ENCODE measurements around the gene AGBL4.

AGBL4 gene

DNA sequence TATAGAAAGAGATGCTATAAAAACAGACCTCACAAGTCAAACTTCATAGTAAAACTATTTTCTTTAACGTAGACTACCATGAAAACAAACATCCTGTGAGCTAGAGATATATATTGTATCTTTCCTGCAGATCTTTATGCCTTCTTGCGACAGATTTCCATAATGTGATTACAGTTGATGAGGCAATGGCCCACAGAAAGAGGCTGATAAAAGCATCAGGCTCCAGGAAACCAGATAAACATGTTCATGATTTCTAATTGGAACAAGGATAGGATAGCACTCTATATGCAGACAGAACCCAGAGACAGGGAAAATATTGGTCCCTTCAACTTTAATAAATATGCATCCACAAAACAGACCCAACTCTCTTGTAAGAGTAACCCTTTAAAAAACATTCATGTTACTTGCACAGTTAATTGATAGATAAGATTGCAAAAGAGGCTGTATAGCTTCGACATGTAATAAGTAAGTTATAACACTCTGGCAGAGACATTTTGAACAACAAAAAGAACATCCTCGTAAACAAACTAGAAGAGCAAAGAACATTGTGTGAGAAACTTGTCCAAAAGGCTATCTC, 329.4 kb downstream of the AGBL4 start:
- no peak for DNase-seq (ENCODE audit: low read depth in 2 of 2)

- DNase-seq (ENCODE audit: low read depth in 2 of 2): no peak
Measured at GRCh38 chr1:49686107-49686506, 337.6 kb downstream of the AGBL4 start.

GRCh38 chr1:49677706-49678105, 346.0 kb downstream of the AGBL4 start:
- DNase-seq (ENCODE audit: low read depth in 2 of 2): no peak

DNA sequence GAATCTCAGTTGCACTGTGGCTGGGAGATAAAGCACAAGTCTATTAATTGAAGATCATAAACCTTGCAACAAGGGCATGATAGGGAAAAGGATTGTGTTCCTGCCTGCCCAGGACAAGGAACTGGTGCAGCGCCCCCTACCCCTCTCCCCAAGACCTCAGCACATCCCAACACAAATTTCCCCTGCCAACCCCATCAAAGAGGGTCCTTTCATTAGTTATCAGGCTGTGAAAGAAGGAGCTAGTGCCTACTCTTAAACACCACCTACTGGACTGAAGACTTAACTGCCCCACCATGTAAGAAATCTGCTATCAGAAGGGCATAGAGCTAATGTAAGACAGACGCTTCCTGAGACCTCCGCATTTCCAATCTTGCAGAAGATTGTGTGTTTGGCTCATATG, 372.6 kb downstream of the AGBL4 start:
- DNase-seq (ENCODE audit: low read depth in 2 of 2): no peak

DNA sequence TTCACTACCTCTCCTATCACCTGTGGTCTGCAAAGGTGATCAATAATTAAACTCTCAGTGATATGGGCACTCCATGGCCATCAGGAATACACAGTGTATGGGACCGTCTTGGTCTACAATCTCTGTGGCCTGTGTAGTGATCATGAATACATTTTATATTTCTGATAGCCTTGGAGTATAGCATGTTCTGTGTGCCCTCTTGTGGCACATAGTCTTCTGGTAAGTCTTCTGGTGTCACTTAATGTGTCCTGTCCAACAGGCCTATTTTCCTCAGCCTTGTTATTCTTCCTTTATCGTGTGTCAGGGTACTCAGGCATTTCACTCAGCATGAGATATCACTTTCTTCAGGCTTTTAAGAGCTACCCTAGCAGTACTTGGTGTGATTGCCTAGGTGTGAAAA, 393.6 kb downstream of the AGBL4 start:
- DNase-seq (ENCODE audit: low read depth in 2 of 2): no peak

GRCh38 chr1:49627781-49628180, 396.0 kb downstream of the AGBL4 start:
- no peak for DNase-seq (ENCODE audit: low read depth in 2 of 2)

DNA sequence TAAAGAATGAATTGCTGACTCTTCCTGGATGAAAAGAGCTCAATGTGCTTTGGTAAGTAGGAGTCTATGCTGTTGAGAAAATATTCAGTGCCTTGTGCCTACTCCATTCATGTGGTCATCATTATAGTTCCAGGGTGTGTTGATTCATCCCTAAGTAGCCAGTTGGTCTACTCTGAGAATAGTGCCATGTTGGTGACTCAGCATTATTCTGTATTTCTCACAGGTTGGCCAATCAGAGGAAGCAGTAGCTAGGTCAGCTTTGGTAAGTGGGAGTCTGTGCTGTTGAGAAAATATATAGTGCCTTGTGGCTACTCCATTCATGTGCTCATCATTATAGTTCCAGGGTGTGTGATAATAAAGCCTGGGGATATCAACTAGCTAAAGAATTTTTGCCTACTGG, 397.3 kb downstream of the AGBL4 start:
- no peak for DNase-seq (ENCODE audit: low read depth in 2 of 2)

GRCh38 chr1:49622877-49623276, 400.9 kb downstream of the AGBL4 start:
- DNase-seq (ENCODE audit: low read depth in 2 of 2): no peak

DNA sequence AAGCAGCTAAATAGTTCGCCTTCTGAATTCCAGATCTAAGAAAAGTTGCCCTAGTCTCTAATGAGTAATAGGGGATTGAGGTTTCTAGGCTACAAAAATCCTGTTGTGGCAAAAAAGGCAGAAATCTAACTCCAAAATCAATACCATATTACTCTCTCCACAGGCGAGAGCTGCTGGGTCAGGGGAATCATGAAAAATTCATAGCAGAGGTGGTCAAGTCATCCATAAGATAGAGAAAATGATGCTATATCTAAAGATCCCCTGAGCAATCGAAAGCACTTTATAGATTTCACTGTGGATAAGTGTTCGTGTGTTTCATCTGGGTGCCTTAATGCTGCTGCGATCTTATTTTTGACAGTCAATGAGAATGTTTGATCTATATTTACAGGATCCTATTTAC, 417.7 kb downstream of the AGBL4 start:
- no peak for DNase-seq (ENCODE audit: low read depth in 2 of 2)

DNA sequence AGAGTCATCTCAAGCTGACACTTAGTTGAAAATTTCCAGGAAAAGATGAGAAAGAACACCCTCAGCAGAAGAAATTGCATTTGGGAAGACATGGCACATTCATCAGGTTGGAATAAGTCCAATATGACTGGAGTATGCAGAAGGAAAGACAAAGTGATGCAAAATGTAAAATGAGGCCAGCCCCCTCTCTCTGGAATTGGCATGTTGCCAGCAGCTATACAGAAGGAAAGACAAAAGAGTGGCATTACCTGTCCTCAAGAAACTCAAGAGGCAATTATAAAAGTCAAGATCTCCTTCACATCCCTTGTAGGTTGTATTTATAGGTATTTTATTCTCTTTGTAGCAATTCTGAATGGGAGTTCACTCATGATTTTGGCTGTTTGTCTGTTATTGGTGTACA, 426.3 kb downstream of the AGBL4 start:
- DNase-seq (ENCODE audit: low read depth in 2 of 2): no peak

DNA sequence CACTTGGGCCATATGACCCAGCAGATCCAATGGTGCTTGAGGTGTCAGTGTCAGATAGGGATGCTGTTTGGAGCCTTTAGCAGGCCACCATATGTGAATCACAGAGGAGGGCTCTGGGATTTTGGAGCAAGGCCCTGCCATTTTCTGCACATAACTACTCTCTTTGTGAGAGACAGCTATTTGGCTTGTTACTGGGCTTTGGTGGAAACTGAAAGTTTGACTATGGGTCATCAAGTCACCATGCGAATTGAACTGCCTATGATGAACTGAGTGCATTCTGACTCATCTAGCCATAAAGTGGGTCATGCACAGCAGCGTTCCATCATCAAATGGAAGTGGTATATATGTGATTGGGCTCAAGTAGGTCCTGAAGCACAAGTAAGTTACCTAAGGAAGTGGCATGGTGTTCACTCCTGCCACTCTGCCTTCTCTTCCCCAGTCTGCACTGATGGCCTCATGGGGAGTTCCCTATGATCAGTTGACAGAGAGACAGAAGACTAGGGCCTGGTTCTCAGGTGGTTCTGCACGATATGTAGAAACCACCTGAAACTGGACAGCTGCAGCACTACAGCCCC, 447.3 kb downstream of the AGBL4 start:
- no peak for DNase-seq (ENCODE audit: low read depth in 2 of 2)

DNA sequence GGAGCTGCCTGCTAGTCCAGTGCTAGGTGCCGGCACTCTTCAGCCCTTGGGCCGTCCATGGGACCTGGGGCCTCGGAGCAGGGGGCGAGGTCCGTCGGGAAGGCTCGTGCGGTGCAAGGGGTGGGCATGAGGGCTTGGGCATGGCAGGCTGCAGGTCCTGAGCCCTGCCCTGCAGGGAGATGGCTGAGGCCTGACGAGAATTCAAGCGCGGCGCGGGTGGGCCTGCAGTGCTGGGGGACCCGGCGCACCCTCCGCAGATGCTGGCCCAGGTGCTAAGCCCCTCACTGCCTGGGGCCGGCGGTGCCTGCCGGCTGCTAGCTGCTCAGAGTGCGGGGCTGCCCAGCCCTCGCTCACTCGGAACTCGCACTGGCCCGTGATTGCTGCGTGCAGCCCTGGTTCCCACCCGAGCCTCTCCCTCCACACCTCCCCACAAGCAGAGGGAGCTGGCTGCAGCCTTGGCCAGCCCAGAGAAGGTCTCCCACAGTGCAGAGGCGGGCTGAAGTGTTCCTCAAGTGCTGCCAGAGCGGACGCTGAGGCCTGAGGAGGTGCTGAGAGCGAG, 467.0 kb downstream of the AGBL4 start:
- DNase-seq (ENCODE audit: low read depth in 2 of 2): no peak

DNA sequence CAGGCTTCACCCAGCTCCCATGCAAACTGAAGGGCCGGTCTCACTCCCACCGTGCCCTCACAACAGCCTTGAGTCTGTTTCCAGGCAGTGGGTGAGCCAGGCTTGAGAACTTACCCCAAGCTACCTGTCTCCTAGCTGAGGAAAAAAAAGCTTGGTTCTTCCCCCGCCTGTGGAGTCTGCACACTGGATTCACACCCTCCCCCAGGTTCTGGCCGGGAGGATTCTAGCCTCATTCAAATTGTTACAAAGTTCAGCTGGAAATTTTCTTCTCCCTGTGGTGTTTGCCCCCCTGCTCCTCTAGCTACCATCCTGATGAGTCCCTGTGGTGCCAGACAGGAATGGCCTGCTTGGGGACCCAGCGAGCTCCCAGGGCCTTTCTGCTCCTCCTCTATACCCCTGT, 471.7 kb downstream of the AGBL4 start:
- DNase-seq (ENCODE audit: low read depth in 2 of 2): no peak

DNA sequence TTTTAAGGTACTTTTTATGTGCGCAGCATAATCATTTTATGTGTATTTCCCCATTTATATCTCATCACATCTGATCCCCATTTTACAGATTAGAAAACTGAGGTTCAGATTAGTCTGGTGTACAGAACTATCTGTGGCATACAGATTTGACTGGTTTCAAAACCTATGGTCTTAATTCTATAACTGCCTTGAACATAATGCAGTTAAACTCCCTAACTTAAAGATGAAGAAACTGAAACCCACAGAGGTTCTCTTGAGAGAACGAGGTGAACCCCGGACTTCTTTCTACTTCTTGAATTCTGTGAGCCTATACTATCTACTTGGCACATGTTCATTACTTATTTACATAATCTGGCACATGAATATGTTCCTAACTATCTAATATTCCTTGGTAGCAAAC, 479.1 kb downstream of the AGBL4 start:
- no peak for DNase-seq (ENCODE audit: low read depth in 2 of 2)

DNA sequence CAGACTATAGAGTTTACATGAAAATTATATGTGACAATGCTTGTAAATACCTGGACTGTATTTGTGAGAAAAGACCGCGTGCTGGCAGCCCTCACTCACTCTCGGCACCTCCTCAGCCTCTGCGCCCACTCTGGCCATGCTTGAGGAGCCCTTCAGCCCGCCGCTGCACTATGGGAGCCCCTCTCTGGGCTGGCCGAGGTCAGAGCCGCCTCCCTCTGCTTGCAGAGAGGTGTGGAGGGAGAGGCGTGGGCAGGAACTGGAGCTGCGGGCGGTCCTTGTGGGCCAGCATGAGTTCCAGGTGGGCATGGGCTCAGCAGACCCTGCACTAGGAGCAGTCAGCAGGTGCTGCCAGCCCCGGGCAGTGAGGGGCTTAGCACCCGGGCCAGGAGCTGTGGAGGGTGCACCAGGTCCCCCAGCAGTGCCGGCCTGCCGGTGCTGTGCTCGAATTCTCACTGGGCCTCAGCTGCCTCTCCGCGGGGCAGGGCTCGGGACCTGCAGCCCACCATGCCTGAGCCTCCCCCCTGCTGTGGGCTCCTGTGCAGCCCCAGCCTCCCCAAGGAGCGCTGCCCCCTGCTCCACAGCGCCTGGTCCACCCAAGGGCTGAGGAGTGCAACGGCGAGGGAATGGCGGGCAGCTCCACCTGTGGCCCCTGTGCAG, 482.5 kb downstream of the AGBL4 start:
- DNase-seq (ENCODE audit: low read depth in 2 of 2): no peak

GRCh38 chr1:49527606-49528305, 496.0 kb downstream of the AGBL4 start:
- DNase-seq (ENCODE audit: low read depth in 2 of 2): no peak

GRCh38 chr1:49526672-49527071, 497.1 kb downstream of the AGBL4 start:
- no peak for DNase-seq (ENCODE audit: low read depth in 2 of 2)

DNA sequence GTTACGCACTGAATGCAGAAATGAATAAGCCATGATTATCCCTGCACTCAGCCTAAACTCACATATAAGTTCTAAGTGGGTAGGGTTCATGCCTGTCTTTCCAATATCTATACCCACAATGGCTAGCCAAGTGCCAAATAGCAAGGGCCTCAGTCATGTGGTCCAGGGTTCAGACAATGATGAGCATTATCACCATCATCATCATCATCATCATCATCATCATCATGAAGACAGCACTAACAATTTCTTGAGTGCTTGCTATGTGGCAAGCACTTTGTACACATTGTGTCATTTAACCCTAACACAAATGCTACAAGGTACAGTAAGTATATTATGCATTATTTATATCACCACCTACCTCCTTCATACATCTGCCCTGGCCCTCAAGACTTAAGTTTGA, 500.0 kb downstream of the AGBL4 start:
- DNase-seq (ENCODE audit: low read depth in 2 of 2): no peak

DNA sequence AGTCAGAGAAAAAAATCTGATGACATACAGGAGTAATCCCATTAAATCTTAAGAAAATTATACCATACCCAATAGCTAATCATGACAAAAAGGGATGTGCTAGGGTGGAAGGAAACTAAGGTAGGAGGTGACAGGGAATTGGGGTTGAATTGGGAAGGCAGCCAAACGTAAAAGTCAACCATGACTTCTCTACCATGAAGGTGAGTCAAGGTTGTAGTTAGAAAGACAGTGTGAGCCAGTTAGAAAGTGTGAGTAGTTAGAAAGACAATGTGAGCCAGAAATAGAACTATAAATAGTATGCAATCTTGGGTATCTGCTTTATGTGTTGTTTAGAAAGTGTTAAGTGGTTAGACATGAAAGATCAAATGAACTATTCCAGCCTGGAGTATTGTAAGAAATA, 556.8 kb downstream of the AGBL4 start:
- DNase-seq (ENCODE audit: low read depth in 2 of 2): no peak

- no peak for DNase-seq (ENCODE audit: low read depth in 2 of 2)
Measured at GRCh38 chr1:49465486-49466185, 558.1 kb downstream of the AGBL4 start.

GRCh38 chr1:49448200-49448599, 575.6 kb downstream of the AGBL4 start:
- no peak for DNase-seq (ENCODE audit: low read depth in 2 of 2)

GRCh38 chr1:49436865-49437264, 586.9 kb downstream of the AGBL4 start:
- no peak for DNase-seq (ENCODE audit: low read depth in 2 of 2)

All from stimulated activated CD4-positive, alpha-beta T cell treated with anti-CD3 and anti-CD28 coated beads, Interleukin-12 subunit alpha, Interleukin-12 subunit beta, amount 100 ng/mL, for 24 hours (primary cell).